Subcutaneous adipose tissue (tissue), 4 donors: Measurements from ENCODE around the gene ADARB2. TPM values are rescaled to one million over a fixed set of nuclear protein-coding genes. Genes with fewer than 3 reads are reported as not detected.

Experiments used
- CTCF ChIP-seq: fragments of 450-650 bp; IDR thresholded peaks from one replicate; pipeline ENCODE4 v1.5.1; 2016; ENCODE audit warnings: low read depth, mild to moderate bottlenecking, control low read depth, antibody characterized with exemption, moderate library complexity
- total RNA-seq, 4 donors: library from RNA; depleted of rRNA; stranded (reverse); fragments of >200 nt; gene quantifications; one replicate each; pipeline ENCODE4 v1.1.0, GENCODE V29; 2016

ADARB2 gene
- total RNA-seq, 4 donors from 2014 or later, result under 0.01 to 0.65 (median 0.44) TPM; not detected in 1

GRCh38 chr10:1242975-1243374 is 494.4 kb downstream of the ADARB2 start:
- no peak for TF ChIP-seq CTCF

GRCh38 chr10:1241973-1242935 is 495.1 kb downstream of the ADARB2 start:
- no peak for TF ChIP-seq CTCF

- no peak for TF ChIP-seq CTCF
These were observed 495.9 kb downstream of the ADARB2 start for GRCh38 chr10:1241322-1241890.

GRCh38 chr10:1240341-1240775 is 497.0 kb downstream of the ADARB2 start:
- no peak for TF ChIP-seq CTCF

GRCh38 chr10:1233031-1233430 is 504.3 kb downstream of the ADARB2 start:
- TF ChIP-seq CTCF, result no peak

GRCh38 chr10:1232164-1232911 is 505.0 kb downstream of the ADARB2 start:
- TF ChIP-seq CTCF, result no peak
